Fibroblast of lung (primary cell): ENCODE results near the gene CDK1.

Source experiments
- EZH2 ChIP-seq: IDR thresholded peaks from 2 replicates; pipeline ENCODE4 v1.5.1; 2012; ENCODE audit warnings: low read length, control low read depth, mild to moderate bottlenecking; ENCODE audit errors: missing control alignments
- TF ChIP-seq, protein P1 (sequence below), 2 donors: IDR thresholded peaks in 1 of 2; conservative IDR thresholded peaks in 1 of 2; 1 replicate in 1 of 2; 2 replicates in 1 of 2; pipeline ENCODE4 v1.5.1; 2011 to 2012; ENCODE audit warnings: low read length in 2 of 2, control low read depth in 1 of 2, inconsistent platforms in 1 of 2, low read depth in 1 of 2, mild to moderate bottlenecking in 1 of 2

DNA sequence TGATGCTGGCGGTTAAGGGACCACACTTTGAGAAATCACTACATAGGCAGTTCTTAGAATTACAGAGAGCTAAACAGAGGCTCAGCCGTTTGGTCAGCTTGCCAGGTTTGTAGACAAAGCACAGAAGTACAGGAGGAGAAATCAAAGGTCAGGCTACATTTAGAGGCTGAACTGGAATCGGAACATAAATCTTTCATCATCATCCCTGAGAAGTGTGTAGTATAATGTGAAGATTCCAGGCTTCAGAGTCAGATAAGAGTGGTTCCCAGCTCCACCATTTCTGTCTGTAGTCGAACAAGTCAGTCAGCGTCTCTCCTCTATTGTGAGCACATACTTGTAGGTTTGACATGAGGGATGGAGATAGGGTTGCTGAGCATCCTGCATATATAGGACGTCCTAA is 18.9 kb downstream of the CDK1 start:
- TF ChIP-seq, protein P1, sequence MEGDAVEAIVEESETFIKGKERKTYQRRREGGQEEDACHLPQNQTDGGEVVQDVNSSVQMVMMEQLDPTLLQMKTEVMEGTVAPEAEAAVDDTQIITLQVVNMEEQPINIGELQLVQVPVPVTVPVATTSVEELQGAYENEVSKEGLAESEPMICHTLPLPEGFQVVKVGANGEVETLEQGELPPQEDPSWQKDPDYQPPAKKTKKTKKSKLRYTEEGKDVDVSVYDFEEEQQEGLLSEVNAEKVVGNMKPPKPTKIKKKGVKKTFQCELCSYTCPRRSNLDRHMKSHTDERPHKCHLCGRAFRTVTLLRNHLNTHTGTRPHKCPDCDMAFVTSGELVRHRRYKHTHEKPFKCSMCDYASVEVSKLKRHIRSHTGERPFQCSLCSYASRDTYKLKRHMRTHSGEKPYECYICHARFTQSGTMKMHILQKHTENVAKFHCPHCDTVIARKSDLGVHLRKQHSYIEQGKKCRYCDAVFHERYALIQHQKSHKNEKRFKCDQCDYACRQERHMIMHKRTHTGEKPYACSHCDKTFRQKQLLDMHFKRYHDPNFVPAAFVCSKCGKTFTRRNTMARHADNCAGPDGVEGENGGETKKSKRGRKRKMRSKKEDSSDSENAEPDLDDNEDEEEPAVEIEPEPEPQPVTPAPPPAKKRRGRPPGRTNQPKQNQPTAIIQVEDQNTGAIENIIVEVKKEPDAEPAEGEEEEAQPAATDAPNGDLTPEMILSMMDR (conservative IDR thresholded peaks at IDR 0.05 in 1 of 2, IDR thresholded peaks at IDR 0.05 in 1 of 2; ENCODE audit: low read depth in 1 of 2, low read length in 2 of 2): no peak
- no peak for TF ChIP-seq EZH2
